Measurements from ENCODE around the gene TH. TPM values are rescaled to one million over a fixed set of nuclear protein-coding genes. Genes with fewer than 3 reads are reported as not detected.

The TH gene
- total RNA-seq, 6 donors from 2014 or later = not detected

DNA sequence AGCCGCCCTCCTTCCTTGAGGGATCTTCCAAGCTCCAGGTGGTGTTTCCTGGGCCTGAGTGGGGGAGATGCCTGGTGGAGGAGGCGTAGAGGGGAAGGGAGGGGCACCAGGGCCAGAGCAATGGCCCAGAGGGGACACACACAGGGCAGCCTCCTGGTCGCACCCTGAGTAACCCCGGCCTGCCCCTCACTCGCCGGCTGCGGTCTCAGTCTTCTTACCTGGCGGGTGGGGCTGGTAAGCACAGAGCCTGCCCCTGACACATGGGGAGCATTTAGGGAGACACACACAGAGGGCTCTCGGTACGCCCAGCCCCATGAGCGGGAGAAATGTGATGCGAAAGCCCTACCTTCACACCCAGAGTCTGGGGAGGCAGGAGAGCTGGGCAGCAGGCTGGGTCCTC is 56.3 kb downstream of the TH start:
- no peak for TF ChIP-seq POLR2A (IDR thresholded peaks at IDR 0.05)
- TF ChIP-seq POLR2AphosphoS5 (IDR thresholded peaks at IDR 0.05) = no peak
- TF ChIP-seq, protein P1, sequence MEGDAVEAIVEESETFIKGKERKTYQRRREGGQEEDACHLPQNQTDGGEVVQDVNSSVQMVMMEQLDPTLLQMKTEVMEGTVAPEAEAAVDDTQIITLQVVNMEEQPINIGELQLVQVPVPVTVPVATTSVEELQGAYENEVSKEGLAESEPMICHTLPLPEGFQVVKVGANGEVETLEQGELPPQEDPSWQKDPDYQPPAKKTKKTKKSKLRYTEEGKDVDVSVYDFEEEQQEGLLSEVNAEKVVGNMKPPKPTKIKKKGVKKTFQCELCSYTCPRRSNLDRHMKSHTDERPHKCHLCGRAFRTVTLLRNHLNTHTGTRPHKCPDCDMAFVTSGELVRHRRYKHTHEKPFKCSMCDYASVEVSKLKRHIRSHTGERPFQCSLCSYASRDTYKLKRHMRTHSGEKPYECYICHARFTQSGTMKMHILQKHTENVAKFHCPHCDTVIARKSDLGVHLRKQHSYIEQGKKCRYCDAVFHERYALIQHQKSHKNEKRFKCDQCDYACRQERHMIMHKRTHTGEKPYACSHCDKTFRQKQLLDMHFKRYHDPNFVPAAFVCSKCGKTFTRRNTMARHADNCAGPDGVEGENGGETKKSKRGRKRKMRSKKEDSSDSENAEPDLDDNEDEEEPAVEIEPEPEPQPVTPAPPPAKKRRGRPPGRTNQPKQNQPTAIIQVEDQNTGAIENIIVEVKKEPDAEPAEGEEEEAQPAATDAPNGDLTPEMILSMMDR (IDR thresholded peaks at IDR 0.05) = no peak
- TF ChIP-seq EP300 (IDR thresholded peaks at IDR 0.05) = no peak
- H3K27me3 ChIP-seq = no peaks in the 10 kb centered on the region
- 97 to 100% methylated on average over 1 to 12 of the region's 12 CpGs for WGBS, 2 donors
- DNase-seq = peak in 1 of 2 donors; percentile 59
- no peak overlapping the region for H3K4me3 ChIP-seq
- H3K9me3 ChIP-seq = peaks cover 3 to 10% (median 8%) of the 10 kb centered on the region in 4 donors
- ATAC-seq (ENCODE audit: low FRiP score in 2 of 2) = peak in 1 of 2 donors; percentile 19
- H3K27ac ChIP-seq = no peak overlapping the region
- no peaks in the 10 kb centered on the region for H3K36me3 ChIP-seq
- H3K4me1 ChIP-seq = no peaks in the 10 kb centered on the region

DNA sequence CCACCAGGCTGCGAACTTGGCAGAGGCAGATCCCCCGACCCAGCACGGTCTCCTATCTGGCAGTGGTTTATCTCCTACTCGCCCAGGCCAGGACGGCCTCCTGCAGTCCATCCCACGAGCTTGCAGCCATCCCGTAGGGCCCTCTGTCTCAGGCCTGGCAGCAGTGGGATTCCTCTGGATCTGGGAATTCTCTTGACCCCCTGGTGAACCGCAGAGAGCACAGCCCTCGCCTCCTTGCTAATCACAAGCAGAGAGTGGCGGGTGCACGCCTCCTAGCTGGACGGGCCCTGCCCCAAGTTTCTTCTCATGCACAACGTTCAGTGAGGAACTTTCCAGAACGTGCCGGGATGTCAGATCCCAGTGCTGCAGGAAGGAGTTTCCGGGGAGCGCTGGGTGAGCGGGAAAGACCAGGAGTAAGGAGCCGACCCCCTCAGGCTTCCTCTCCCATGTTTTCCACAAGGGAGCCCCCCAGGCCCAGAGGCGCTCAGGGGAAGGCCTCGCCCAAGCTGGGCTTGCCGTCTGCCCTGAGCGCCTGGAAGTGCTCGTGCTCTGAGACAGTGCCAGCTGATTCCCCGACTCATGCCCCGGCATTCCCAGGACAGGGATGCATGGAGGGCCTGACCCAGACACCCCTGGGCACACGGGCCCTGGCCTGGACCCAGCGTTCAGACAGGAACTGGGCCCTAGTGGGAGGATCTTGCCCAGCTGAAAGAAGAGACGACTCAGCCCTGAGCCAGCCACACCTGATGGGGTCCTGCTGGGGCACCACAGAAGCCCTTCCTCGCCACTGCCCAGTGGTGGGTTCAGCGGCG is 57.0 kb downstream of the TH start:
- Histone ChIP-seq H3K36me3 (no peaks in the 10 kb centered on the region), H3K9me3 (peaks cover 3 to 10% (median 8%) of the 10 kb centered on the region in 4 donors), H3K27ac (no peak overlapping the region), H3K27me3 (no peaks in the 10 kb centered on the region), H3K4me1 (peaks cover 0 to 3% (median 3%) of the 10 kb centered on the region in 4 donors), H3K4me3 (no peak overlapping the region)
- WGBS, 2 donors = 86 to 91% methylated on average over 25 to 32 of the region's 32 CpGs
- DNase-seq (peak in 1 of 2 donors; percentile 57), ATAC-seq (ENCODE audit: low FRiP score in 2 of 2) (peak; percentile 13 to 32)
- TF ChIP-seq, protein P1 (IDR thresholded peaks at IDR 0.05) = no peak
- TF ChIP-seq POLR2AphosphoS5 (IDR thresholded peaks at IDR 0.05) = no peak
- no peak for TF ChIP-seq POLR2A (IDR thresholded peaks at IDR 0.05)
- TF ChIP-seq EP300 (IDR thresholded peaks at IDR 0.05) = no peak

Small RNA genes within 50 kb of the gene (small RNA-seq; reads per million reads assigned to genes)
- gene MIR4686 (0 reads per million in 4 donors), gene MIR483 (0 to 0.26 (median 0) reads per million in 4 donors)

Other genes with a start within 250 kb of the TH start
- 100 to 1,000 TPM in 4 of 6 donors, 10 to 100 TPM in 2; 62.1 to 287 (median 150) TPM for gene MRPL23, start 224.5 kb downstream of the TH start, total RNA-seq
- 100 to 1,000 TPM in 1 of 6 donors, 10 to 100 TPM in 5; 17.2 to 127 (median 64.0) TPM for gene H19, start 174.0 kb downstream of the TH start, total RNA-seq
- 10 to 100 TPM in 2 of 6 donors, 1 to 10 TPM in 3, not detected in 1; 7.0 to 24.4 (median 8.4) TPM for gene IGF2, start 32.4 kb downstream of the TH start, total RNA-seq
- under 1 TPM in 1 of 6 donors, not detected in 5; 0.67 TPM for gene INS, start 10.6 kb downstream of the TH start, total RNA-seq
- gene ASCL2, start 98.8 kb upstream of the TH start, total RNA-seq = 1 to 10 TPM in 4 of 6 donors, not detected in 2; 1.4 to 3.4 (median 1.9) TPM
- gene C11orf21, start 130.1 kb upstream of the TH start, total RNA-seq = 10 to 100 TPM in 2 of 6 donors, 1 to 10 TPM in 4; 2.3 to 20.3 (median 9.5) TPM
- gene TSPAN32, start 130.2 kb upstream of the TH start, total RNA-seq = 10 to 100 TPM in 2 of 6 donors, 1 to 10 TPM in 4; 3.1 to 16.4 (median 6.8) TPM
- gene CD81, start 205.5 kb upstream of the TH start, total RNA-seq = 1,000 to 10,000 TPM in 1 of 6 donors, 100 to 1,000 TPM in 5; 398 to 1,053 (median 787) TPM
- 10 to 100 TPM; 28.9 to 69.4 (median 50.3) TPM for gene TSSC4, start 228.9 kb upstream of the TH start, total RNA-seq

Data from upper lobe of left lung (tissue), 6 donors.